B cell (primary cell): ENCODE data around the gene FAM83G.
"Not testable (repeated sequence)": the region's sequence is repeated elsewhere in the genome, so short reads cannot be mapped to it uniquely, and the experiment has no call there.

Source experiments
- EZH2 ChIP-seq: IDR thresholded peaks from 2 replicates; pipeline ENCODE4 v1.6.1; 2012; ENCODE audit warnings: borderline replicate concordance, low read depth, mild to moderate bottlenecking, moderate library complexity, low read length; ENCODE audit not compliant: insufficient read depth, poor library complexity, severe bottlenecking
- TF ChIP-seq, protein P1 (sequence below): fragments of 200-600 bp; IDR thresholded peaks from one replicate; pipeline ENCODE4 v1.8.0; 2022; ENCODE audit warnings: antibody characterized with exemption, mild to moderate bottlenecking

DNA sequence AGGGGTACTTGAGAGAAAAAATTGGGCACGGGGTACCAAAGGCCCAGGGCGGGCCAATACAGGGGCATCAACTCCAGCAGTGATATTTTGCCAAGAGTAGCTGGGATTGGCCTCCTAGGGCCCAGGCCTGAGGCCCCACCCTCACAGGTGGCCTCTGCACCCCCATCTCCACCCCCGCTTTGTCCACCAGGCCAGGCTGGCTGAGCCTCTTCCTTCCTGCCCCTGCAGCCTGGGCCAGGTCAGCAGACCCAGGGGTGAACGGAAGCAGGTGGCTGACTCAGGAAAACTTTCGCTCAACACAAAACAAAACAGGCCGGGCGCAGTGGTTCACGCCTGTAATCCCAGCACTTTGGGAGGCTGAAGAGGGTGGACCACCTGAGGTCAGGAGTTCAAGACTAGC, 38.5 kb upstream of the FAM83G start:
- TF ChIP-seq, protein P1, sequence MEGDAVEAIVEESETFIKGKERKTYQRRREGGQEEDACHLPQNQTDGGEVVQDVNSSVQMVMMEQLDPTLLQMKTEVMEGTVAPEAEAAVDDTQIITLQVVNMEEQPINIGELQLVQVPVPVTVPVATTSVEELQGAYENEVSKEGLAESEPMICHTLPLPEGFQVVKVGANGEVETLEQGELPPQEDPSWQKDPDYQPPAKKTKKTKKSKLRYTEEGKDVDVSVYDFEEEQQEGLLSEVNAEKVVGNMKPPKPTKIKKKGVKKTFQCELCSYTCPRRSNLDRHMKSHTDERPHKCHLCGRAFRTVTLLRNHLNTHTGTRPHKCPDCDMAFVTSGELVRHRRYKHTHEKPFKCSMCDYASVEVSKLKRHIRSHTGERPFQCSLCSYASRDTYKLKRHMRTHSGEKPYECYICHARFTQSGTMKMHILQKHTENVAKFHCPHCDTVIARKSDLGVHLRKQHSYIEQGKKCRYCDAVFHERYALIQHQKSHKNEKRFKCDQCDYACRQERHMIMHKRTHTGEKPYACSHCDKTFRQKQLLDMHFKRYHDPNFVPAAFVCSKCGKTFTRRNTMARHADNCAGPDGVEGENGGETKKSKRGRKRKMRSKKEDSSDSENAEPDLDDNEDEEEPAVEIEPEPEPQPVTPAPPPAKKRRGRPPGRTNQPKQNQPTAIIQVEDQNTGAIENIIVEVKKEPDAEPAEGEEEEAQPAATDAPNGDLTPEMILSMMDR = not testable (repeated sequence)
- not testable (repeated sequence) for TF ChIP-seq EZH2
